OCI-LY1 (cell line): ENCODE results near the gene RNF187.

Experiments used
- H2AFZ ChIP-seq: fragments of 200-600 bp; sonication (generic), shearing (Covaris generic); 2 replicates; pipeline ENCODE4 v1.6.0; 2014; ENCODE audit warnings: antibody characterized with exemption, mild to moderate bottlenecking, low read length
- H3F3A ChIP-seq: fragments of 200-600 bp; sonication (generic), shearing (Covaris generic); 2 replicates; pipeline ENCODE4 v1.6.0; 2014; ENCODE audit warnings: mild to moderate bottlenecking, antibody characterized with exemption, low read length, moderate library complexity; ENCODE audit not compliant: insufficient read depth
- H3K27ac ChIP-seq: fragments of 200-600 bp; sonication (generic); 2 replicates; pipeline ENCODE4 v1.5.1; 2014; ENCODE audit warnings: low read length, mixed run types, mild to moderate bottlenecking, low read depth; ENCODE audit not compliant: poor library complexity, severe bottlenecking
- H3K27me3 ChIP-seq: fragments of 200-600 bp; sonication (generic); 2 replicates; pipeline ENCODE4 v1.6.0; 2014; ENCODE audit warnings: antibody characterized with exemption, mild to moderate bottlenecking, low read length, moderate library complexity; ENCODE audit not compliant: insufficient read depth
- H3K36me3 ChIP-seq: fragments of 200-600 bp; sonication (generic); 2 replicates; pipeline ENCODE4 v1.6.1; 2014; ENCODE audit warnings: mild to moderate bottlenecking, antibody characterized with exemption, low read length, moderate library complexity, mixed read lengths; ENCODE audit not compliant: insufficient read depth
- H3K4me1 ChIP-seq: fragments of 200-600 bp; sonication (generic); 2 replicates; pipeline ENCODE4 v1.5.1; 2014; ENCODE audit warnings: mild to moderate bottlenecking, low read length, moderate library complexity; ENCODE audit not compliant: insufficient read depth, severe bottlenecking
- H3K4me2 ChIP-seq: fragments of 200-600 bp; sonication (generic), shearing (Covaris generic); 2 replicates; pipeline ENCODE4 v1.6.1; 2014; ENCODE audit warnings: low read length
- H3K4me3 ChIP-seq: fragments of 200-600 bp; sonication (generic); 2 replicates; pipeline ENCODE4 v1.5.1; 2014; ENCODE audit warnings: low read length, low read depth, mild to moderate bottlenecking, mixed read lengths; ENCODE audit not compliant: poor library complexity, severe bottlenecking
- H3K79me2 ChIP-seq: fragments of 200-600 bp; shearing (Covaris generic); 2 replicates; pipeline ENCODE4 v1.6.1; 2016; ENCODE audit warnings: mixed run types, low read length, mixed read lengths; ENCODE audit not compliant: insufficient read depth
- H3K9ac ChIP-seq: fragments of 200-600 bp; sonication (generic), shearing (Covaris generic); 2 replicates; pipeline ENCODE4 v1.6.1; 2014; ENCODE audit warnings: mild to moderate bottlenecking, low read length, mixed read lengths
- H3K9me2 ChIP-seq: fragments of 200-600 bp; sonication (generic), shearing (Covaris generic); 2 replicates; pipeline ENCODE4 v1.6.1; 2014; ENCODE audit warnings: low read depth, mild to moderate bottlenecking, low read length, mixed read lengths
- H3K9me3 ChIP-seq: fragments of 200-600 bp; shearing (Covaris generic); 2 replicates; pipeline ENCODE4 v1.6.1; 2014; ENCODE audit warnings: low read length, mixed read lengths
- H4K20me1 ChIP-seq: fragments of 200-600 bp; sonication (generic), shearing (Covaris generic); 2 replicates; pipeline ENCODE4 v1.6.0; 2016; ENCODE audit warnings: mild to moderate bottlenecking, low read length; ENCODE audit not compliant: insufficient read depth
- EZH2 ChIP-seq: fragments of 200-600 bp; sonication (generic), shearing (Covaris generic); IDR thresholded peaks from 2 replicates; pipeline ENCODE4 v1.8.0; 2017; ENCODE audit warnings: borderline replicate concordance, mixed run types, mild to moderate bottlenecking, antibody characterized with exemption, low read length, moderate library complexity, mixed read lengths
- TF ChIP-seq, protein P1 (sequence below): fragments of 200-600 bp; sonication (generic), shearing (Covaris generic); IDR thresholded peaks from 2 replicates; pipeline ENCODE4 v1.5.1; 2017; ENCODE audit warnings: mild to moderate bottlenecking, antibody characterized with exemption, low read length, moderate library complexity, mixed read lengths

RNF187 gene

GRCh38 chr1:228459091-228459993 is 27.8 kb upstream of the RNF187 start:
- no peaks in the 10 kb centered on the region for H3K79me2 ChIP-seq
- no peaks in the 10 kb centered on the region for H3K27me3 ChIP-seq
- no peaks in the 10 kb centered on the region for H3K36me3 ChIP-seq
- H2AFZ ChIP-seq: no peak overlapping the region
- H3K4me1 ChIP-seq: peaks cover 3% of the 10 kb centered on the region
- H3K9me3 ChIP-seq: no peaks in the 10 kb centered on the region
- H3K27ac ChIP-seq: no peak overlapping the region
- H3K9me2 ChIP-seq: no peaks in the 10 kb centered on the region
- H3F3A ChIP-seq: no peaks in the 10 kb centered on the region
- no peak for TF ChIP-seq EZH2
- TF ChIP-seq, protein P1, sequence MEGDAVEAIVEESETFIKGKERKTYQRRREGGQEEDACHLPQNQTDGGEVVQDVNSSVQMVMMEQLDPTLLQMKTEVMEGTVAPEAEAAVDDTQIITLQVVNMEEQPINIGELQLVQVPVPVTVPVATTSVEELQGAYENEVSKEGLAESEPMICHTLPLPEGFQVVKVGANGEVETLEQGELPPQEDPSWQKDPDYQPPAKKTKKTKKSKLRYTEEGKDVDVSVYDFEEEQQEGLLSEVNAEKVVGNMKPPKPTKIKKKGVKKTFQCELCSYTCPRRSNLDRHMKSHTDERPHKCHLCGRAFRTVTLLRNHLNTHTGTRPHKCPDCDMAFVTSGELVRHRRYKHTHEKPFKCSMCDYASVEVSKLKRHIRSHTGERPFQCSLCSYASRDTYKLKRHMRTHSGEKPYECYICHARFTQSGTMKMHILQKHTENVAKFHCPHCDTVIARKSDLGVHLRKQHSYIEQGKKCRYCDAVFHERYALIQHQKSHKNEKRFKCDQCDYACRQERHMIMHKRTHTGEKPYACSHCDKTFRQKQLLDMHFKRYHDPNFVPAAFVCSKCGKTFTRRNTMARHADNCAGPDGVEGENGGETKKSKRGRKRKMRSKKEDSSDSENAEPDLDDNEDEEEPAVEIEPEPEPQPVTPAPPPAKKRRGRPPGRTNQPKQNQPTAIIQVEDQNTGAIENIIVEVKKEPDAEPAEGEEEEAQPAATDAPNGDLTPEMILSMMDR: peak; percentile 49; the same call in 1 of the 2 replicates
- H3K4me2 ChIP-seq: peak overlapping the region; percentile 54; the same call in 1 of the 2 replicates
- H3K9ac ChIP-seq: no peak overlapping the region
- no peaks in the 10 kb centered on the region for H4K20me1 ChIP-seq
- H3K4me3 ChIP-seq: peak overlapping the region; percentile 51

DNA sequence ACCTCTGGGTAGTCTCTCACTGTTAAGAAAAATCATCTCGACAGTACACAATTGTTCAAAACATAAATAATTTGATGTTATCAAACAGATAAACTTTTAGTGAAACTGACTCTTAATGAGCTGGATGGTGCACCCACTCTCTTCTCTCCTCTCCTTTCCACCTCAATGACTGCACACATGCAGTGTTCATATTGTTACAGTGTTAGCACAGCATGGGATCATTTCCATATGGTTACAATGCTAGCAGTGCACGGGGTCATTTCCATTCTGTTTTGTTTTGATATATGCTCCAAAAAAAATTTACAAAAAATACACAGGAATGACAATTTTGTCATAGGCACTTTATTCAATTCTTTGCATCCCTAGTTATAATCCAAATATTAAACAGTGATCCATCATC is 26.4 kb upstream of the RNF187 start:
- no peak overlapping the region for H3K4me3 ChIP-seq
- H3F3A ChIP-seq: no peaks in the 10 kb centered on the region
- H4K20me1 ChIP-seq: no peaks in the 10 kb centered on the region
- H2AFZ ChIP-seq: no peak overlapping the region
- no peaks in the 10 kb centered on the region for H3K9me2 ChIP-seq
- no peaks in the 10 kb centered on the region for H3K27me3 ChIP-seq
- no peaks in the 10 kb centered on the region for H3K79me2 ChIP-seq
- peaks cover 3% of the 10 kb centered on the region for H3K4me1 ChIP-seq
- no peak overlapping the region for H3K9ac ChIP-seq
- H3K27ac ChIP-seq: no peak overlapping the region
- H3K4me2 ChIP-seq: no peak overlapping the region
- TF ChIP-seq EZH2: no peak
- TF ChIP-seq, protein P1: no peak
- no peaks in the 10 kb centered on the region for H3K9me3 ChIP-seq
- no peaks in the 10 kb centered on the region for H3K36me3 ChIP-seq

GRCh38 chr1:228462560-228462959 is 24.6 kb upstream of the RNF187 start:
- Histone ChIP-seq H3K9me2 (no peaks in the 10 kb centered on the region), H3F3A (no peaks in the 10 kb centered on the region), H3K4me3 (no peak overlapping the region), H3K27me3 (no peaks in the 10 kb centered on the region), H3K27ac (no peak overlapping the region), H3K4me1 (no peaks in the 10 kb centered on the region), H3K9me3 (no peaks in the 10 kb centered on the region), H4K20me1 (no peaks in the 10 kb centered on the region), H3K79me2 (no peaks in the 10 kb centered on the region), H3K4me2 (no peak overlapping the region), H3K9ac (no peak overlapping the region), H3K36me3 (no peaks in the 10 kb centered on the region), H2AFZ (no peak overlapping the region)
- no peak for TF ChIP-seq EZH2
- TF ChIP-seq, protein P1: no peak
